A673 (cell line): ENCODE results near the gene LRRC8B. TPM values are rescaled to one million over a fixed set of nuclear protein-coding genes. Genes with fewer than 3 reads are reported as not detected.

ENCODE experiments used
- BruUV-seq: library from RNA; stranded (reverse); fragments of 400-500 nt; replicated peaks from 2 replicates; lab custom pipeline; 2021; lab: Mats Ljungman, UMichigan
- CTCF ChIA-PET: fragments of 300-600 bp; sonication (Branson Sonifier 250); formaldehyde crosslinking; loops from one replicate; lab custom pipeline; 2022; ENCODE audit warnings: antibody characterized with exemption; lab: Charles Lee
- POLR2A ChIA-PET: fragments of 300-600 bp; sonication (Branson Sonifier 250); formaldehyde crosslinking; loops from one replicate; lab custom pipeline; 2022; ENCODE audit warnings: antibody characterized with exemption; ENCODE audit not compliant: low non-redundant PET; lab: Charles Lee
- DNase-seq: peaks from one replicate; pipeline ENCODE4 v3.0.0-alpha.2; 2015; ENCODE audit warnings: low spot score
- H3K27ac ChIP-seq: fragments of 200-600 bp; sonication (generic); 2 replicates; pipeline ENCODE4 v1.5.1; 2016; ENCODE audit warnings: mixed run types, low read depth, mild to moderate bottlenecking, mixed read lengths, antibody characterized with exemption, low read length; ENCODE audit not compliant: poor library complexity, severe bottlenecking
- H3K27me3 ChIP-seq: fragments of 200-600 bp; sonication (generic); replicated peaks from 2 replicates; pipeline ENCODE4 v1.6.1; 2017; ENCODE audit warnings: mixed run types, low read depth, mild to moderate bottlenecking, mixed read lengths, antibody characterized with exemption, low read length; ENCODE audit not compliant: insufficient read depth, poor library complexity
- H3K36me3 ChIP-seq: fragments of 200-600 bp; sonication (generic); 2 replicates; pipeline ENCODE4 v1.6.1; 2016; ENCODE audit warnings: mixed run types, mild to moderate bottlenecking, mixed read lengths, antibody characterized with exemption, low read length; ENCODE audit not compliant: insufficient read depth, poor library complexity, severe bottlenecking
- H3K4me1 ChIP-seq: fragments of 200-600 bp; sonication (generic); 2 replicates; pipeline ENCODE4 v1.6.1; 2017; ENCODE audit warnings: mixed run types, mild to moderate bottlenecking, mixed read lengths, antibody characterized with exemption, low read length; ENCODE audit not compliant: insufficient read depth, poor library complexity, severe bottlenecking
- H3K4me3 ChIP-seq: fragments of 200-600 bp; sonication (generic); 2 replicates; pipeline ENCODE4 v1.5.1; 2016; ENCODE audit warnings: low read depth, mixed run types, mild to moderate bottlenecking, mixed read lengths, low read length; ENCODE audit not compliant: poor library complexity, severe bottlenecking
- H3K9me3 ChIP-seq: fragments of 200-600 bp; sonication (generic); 2 replicates; pipeline ENCODE4 v1.6.1; 2016; ENCODE audit warnings: mixed run types, low read depth, mild to moderate bottlenecking, mixed read lengths, antibody characterized with exemption, low read length; ENCODE audit not compliant: poor library complexity, severe bottlenecking
- CTCF ChIP-seq: fragments of 300-800, 200-600 bp; sonication (generic); conservative IDR thresholded peaks from 2 replicates; pipeline ENCODE4 v1.5.1; 2017; ENCODE audit warnings: low read depth, mild to moderate bottlenecking, antibody characterized with exemption, low read length, moderate library complexity, mixed read lengths
- EZH2 ChIP-seq: fragments of 200-600 bp; sonication (generic); IDR thresholded peaks from 2 replicates; pipeline ENCODE4 v1.6.1; 2017; ENCODE audit warnings: borderline replicate concordance, low read depth, mild to moderate bottlenecking, mixed read lengths, antibody characterized with exemption, low read length; ENCODE audit not compliant: poor library complexity, severe bottlenecking
- intact Hi-C: fragments of 100-400 bp; cut with micrococcal nuclease; formaldehyde crosslinking; loops from one replicate; pipeline ENCODE4 v1.10.0; 2022; ENCODE audit not compliant: unreplicated experiment
- total RNA-seq: library from RNA; stranded (reverse); gene quantifications from 2 replicates; pipeline ENCODE4 v1.2.3, GENCODE V29; 2021

Gene LRRC8B
- total RNA-seq, 1 experiment from 2014 or later = 18.9 TPM

- POLR2A ChIA-PET = no interaction called here
- no peak for TF ChIP-seq CTCF
- TF ChIP-seq EZH2 = no peak
- Histone ChIP-seq H3K4me1 (no peaks in the 10 kb centered on the region), H3K9me3 (no peaks in the 10 kb centered on the region), H3K36me3 (no peaks in the 10 kb centered on the region), H3K27me3 (no peaks in the 10 kb centered on the region), H3K4me3 (no peak overlapping the region), H3K27ac (no peak overlapping the region)
- CTCF ChIA-PET = no interaction called here
- intact Hi-C loops = no loop called here
- no TSS peak for BruUV-seq
- no peak for DNase-seq
Measured at GRCh38 chr1:89487972-89488371, 36.7 kb upstream of the LRRC8B start.

GRCh38 chr1:89489047-89489729, 35.4 kb upstream of the LRRC8B start:
- intact Hi-C loops = no loop called here
- Histone ChIP-seq H3K4me1 (no peaks in the 10 kb centered on the region), H3K9me3 (no peaks in the 10 kb centered on the region), H3K27ac (no peak overlapping the region), H3K36me3 (no peaks in the 10 kb centered on the region), H3K27me3 (no peaks in the 10 kb centered on the region), H3K4me3 (no peak overlapping the region)
- CTCF ChIA-PET = no interaction called here
- no peak for DNase-seq
- TF ChIP-seq EZH2 (no peak), CTCF (no peak)
- POLR2A ChIA-PET = no interaction called here
- no TSS peak for BruUV-seq

GRCh38 chr1:89490389-89490788, 34.2 kb upstream of the LRRC8B start:
- DNase-seq = no peak
- Histone ChIP-seq H3K27me3 (no peaks in the 10 kb centered on the region), H3K27ac (no peak overlapping the region), H3K36me3 (no peaks in the 10 kb centered on the region), H3K4me3 (no peak overlapping the region), H3K9me3 (no peaks in the 10 kb centered on the region), H3K4me1 (no peaks in the 10 kb centered on the region)
- ChIA-PET CTCF (no interaction called here), POLR2A (no interaction called here)
- TF ChIP-seq EZH2 (no peak), CTCF (no peak)
- no TSS peak for BruUV-seq
- intact Hi-C loops = no loop called here
